ENCODE data around the gene POLL. TPM values are rescaled to one million over a fixed set of nuclear protein-coding genes. Genes with fewer than 3 reads are reported as not detected.

POLL gene
- total and polyA plus RNA-seq, 10 of the 15 experiments (the other 5 are each of a cell fraction or from before 2014, with no cell fraction given), result 1.5 to 25.4 (median 13.8) TPM

GRCh38 chr10:101569622-101570427, 18.2 kb downstream of the POLL start:
- no peaks in the 10 kb centered on the region for H4K20me1 ChIP-seq (ENCODE audit: control insufficient read depth, insufficient read depth)
- WGBS (ENCODE audit: insufficient coverage, insufficient replicate concordance, low lambda C conversion rate, missing lambda C conversion rate), result 8% methylated on average over 28 of the region's 56 CpGs
- ChIA-PET SMC1A (ENCODE audit: uncharacterized antibody, unreplicated experiment) (interaction anchor here (0.6 to 3.3 kb wide), 8 partner anchors 9 to 446 kb away, joined by 3 to 14 read pairs (median 4); no protein-coding TSS in a partner anchor), CTCF (interaction anchor here (0.6 to 3.5 kb wide), 28 partner anchors 12 to 388 kb away, joined by 3 to 38 read pairs (median 4); partner anchors contain the start of gene NPM3), POLR2A (interaction anchor here (1.1 kb wide), 1 partner anchor 10 kb away, joined by 3 read pairs; no protein-coding TSS in a partner anchor), RAD21 (ENCODE audit: unreplicated experiment) (interaction anchor here (0.6 to 2.3 kb wide), 13 partner anchors 11 to 406 kb away, joined by 3 to 12 read pairs (median 3); partner anchors contain the start of gene POLL)
- H2AFZ ChIP-seq (ENCODE audit: control insufficient read depth, low read depth, low read length), result peak overlapping the region; percentile 92
- BruUV-seq (replicated peaks), result no TSS peak
- H3K9me3 ChIP-seq (replicated peaks; ENCODE audit: control insufficient read depth, insufficient read depth, low read length), result no peaks in the 10 kb centered on the region
- in situ Hi-C loops (cut with MboI), result loop anchor here (5.0 kb wide), 2 partner anchors 293 to 358 kb away; no protein-coding TSS in a partner anchor
- no peaks in the 10 kb centered on the region for H3K36me3 ChIP-seq (ENCODE audit: control insufficient read depth in 2 of 2, insufficient read depth in 2 of 2, low read length in 1 of 2)
- ATAC-seq (peak; percentile 92), FAIRE-seq (peak; percentile 41), DNase-seq (ENCODE audit: low read depth, low spot score) (peak; percentile 19)
- peak overlapping the region; percentile 43 for H3K9ac ChIP-seq (ENCODE audit: control insufficient read depth, insufficient read depth, low read length)
- H3K4me2 ChIP-seq (ENCODE audit: control insufficient read depth, insufficient read depth), result peak overlapping the region; percentile 98
- no peak overlapping the region for H3K27ac ChIP-seq (ENCODE audit: control insufficient read depth, insufficient read depth)
- intact Hi-C loops (cut with micrococcal nuclease; ENCODE audit: unreplicated experiment), result loop anchor here (2.0 to 5.0 kb wide), 4 partner anchors 271 to 408 kb away; no protein-coding TSS in a partner anchor
- H3K79me2 ChIP-seq (ENCODE audit: control insufficient read depth, insufficient read depth, low read length), result no peaks in the 10 kb centered on the region
- peak overlapping the region; percentile 78 for H3K4me3 ChIP-seq
- H3K4me1 ChIP-seq (ENCODE audit: control insufficient read depth, insufficient read depth, low read length), result peaks cover 5% of the 10 kb centered on the region; the same call in 1 of the 2 replicates
- peaks cover 0 to 4% of the 10 kb centered on the region in 2 experiments; a peak in 1 of 4 replicates for H3K27me3 ChIP-seq (replicated peaks in 1 of 2; ENCODE audit: control insufficient read depth in 2 of 2, insufficient read depth in 2 of 2, low read length in 1 of 2)
- TF ChIP-seq RB1 (IDR thresholded peaks at IDR 0.05; ENCODE audit: borderline replicate concordance) (0 out of 2 replicates have a peak, but pooled peaks have one; percentile 28), ZNF217 (IDR thresholded peaks at IDR 0.05) (no peak), BACH1 (IDR thresholded peaks at IDR 0.05; ENCODE audit: borderline replicate concordance) (peak; percentile 50; the same call in 1 of the 2 replicates), RFX5 (IDR thresholded peaks at IDR 0.05; ENCODE audit: low read depth, low read length) (no peak), IKZF2 (IDR thresholded peaks at IDR 0.05) (peak in 1 of 2 experiments; percentile 26; a peak in 1 of 4 replicates), CREM (IDR thresholded peaks at IDR 0.05; ENCODE audit: low read depth) (no peak), NFYB (IDR thresholded peaks at IDR 0.05; ENCODE audit: insufficient read depth, low read depth, low read length) (no peak), KLF5 (IDR thresholded peaks at IDR 0.05; ENCODE audit: partially characterized antibody) (peak; percentile 22), TCF12 (IDR thresholded peaks at IDR 0.05; ENCODE audit: low read depth, low read length) (0 out of 2 replicates have a peak, but pooled peaks have one; percentile 10), ATF2 (IDR thresholded peaks at IDR 0.05; ENCODE audit: low read length) (no peak), SMC3 (IDR thresholded peaks at IDR 0.05; ENCODE audit: borderline replicate concordance, low read length) (peak; percentile 69), ZNF207 (IDR thresholded peaks at IDR 0.05; ENCODE audit: borderline replicate concordance) (peak; percentile 58; the same call in 1 of the 2 replicates), RAD21 (IDR thresholded peaks at IDR 0.05; ENCODE audit: insufficient read depth, low read depth, low read length) (peak; percentile 78), JUNB (IDR thresholded peaks at IDR 0.05) (no peak), EED (IDR thresholded peaks at IDR 0.05; ENCODE audit: low read depth) (no peak), IKZF1 (conservative IDR thresholded peaks at IDR 0.05) (peak; percentile 66), GATAD2B (conservative IDR thresholded peaks at IDR 0.05; ENCODE audit: low read depth) (peak; percentile 60; the same call in 1 of the 2 replicates)
- TF ChIP-seq, protein P1, sequence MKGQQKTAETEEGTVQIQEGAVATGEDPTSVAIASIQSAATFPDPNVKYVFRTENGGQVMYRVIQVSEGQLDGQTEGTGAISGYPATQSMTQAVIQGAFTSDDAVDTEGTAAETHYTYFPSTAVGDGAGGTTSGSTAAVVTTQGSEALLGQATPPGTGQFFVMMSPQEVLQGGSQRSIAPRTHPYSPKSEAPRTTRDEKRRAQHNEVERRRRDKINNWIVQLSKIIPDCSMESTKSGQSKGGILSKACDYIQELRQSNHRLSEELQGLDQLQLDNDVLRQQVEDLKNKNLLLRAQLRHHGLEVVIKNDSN (IDR thresholded peaks at IDR 0.05; ENCODE audit: borderline replicate concordance, extremely low read length, insufficient read depth, low read depth, low read length), result no peak
- TF ChIP-seq, protein P2, sequence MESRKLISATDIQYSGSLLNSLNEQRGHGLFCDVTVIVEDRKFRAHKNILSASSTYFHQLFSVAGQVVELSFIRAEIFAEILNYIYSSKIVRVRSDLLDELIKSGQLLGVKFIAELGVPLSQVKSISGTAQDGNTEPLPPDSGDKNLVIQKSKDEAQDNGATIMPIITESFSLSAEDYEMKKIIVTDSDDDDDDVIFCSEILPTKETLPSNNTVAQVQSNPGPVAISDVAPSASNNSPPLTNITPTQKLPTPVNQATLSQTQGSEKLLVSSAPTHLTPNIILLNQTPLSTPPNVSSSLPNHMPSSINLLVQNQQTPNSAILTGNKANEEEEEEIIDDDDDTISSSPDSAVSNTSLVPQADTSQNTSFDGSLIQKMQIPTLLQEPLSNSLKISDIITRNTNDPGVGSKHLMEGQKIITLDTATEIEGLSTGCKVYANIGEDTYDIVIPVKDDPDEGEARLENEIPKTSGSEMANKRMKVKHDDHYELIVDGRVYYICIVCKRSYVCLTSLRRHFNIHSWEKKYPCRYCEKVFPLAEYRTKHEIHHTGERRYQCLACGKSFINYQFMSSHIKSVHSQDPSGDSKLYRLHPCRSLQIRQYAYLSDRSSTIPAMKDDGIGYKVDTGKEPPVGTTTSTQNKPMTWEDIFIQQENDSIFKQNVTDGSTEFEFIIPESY (IDR thresholded peaks at IDR 0.05), result no peak

Data from GM12878 (cell line).